ENCODE measurements around the gene INHBE. TPM values are rescaled to one million over a fixed set of nuclear protein-coding genes. Genes with fewer than 3 reads are reported as not detected.

The INHBE gene
- total RNA-seq, 1 experiment from 2014 or later, result 10.1 TPM

- Histone ChIP-seq H3K56ac (ENCODE audit: insufficient read length, low read depth, low read length) (no peak overlapping the region), H2BK5ac (ENCODE audit: insufficient read length, low read length) (no peak overlapping the region), H2BK15ac (ENCODE audit: low read depth, low read length) (no peak overlapping the region), H3K14ac (ENCODE audit: insufficient read depth, low read length) (no peak overlapping the region), H3K18ac (ENCODE audit: insufficient read length, low read depth, low read length) (no peak overlapping the region), H2AK5ac (ENCODE audit: insufficient read length, low read length) (no peak overlapping the region), H3K4me2 (ENCODE audit: insufficient read depth, insufficient read length, low read length) (no peak overlapping the region), H3K9me3 (ENCODE audit: control insufficient read depth, low read depth, low read length) (no peaks in the 10 kb centered on the region), H4K20me1 (ENCODE audit: control insufficient read depth, insufficient read depth, insufficient read length) (no peaks in the 10 kb centered on the region), H2BK120ac (ENCODE audit: low read depth, low read length, poor library complexity, severe bottlenecking) (no peak overlapping the region), H2BK12ac (ENCODE audit: insufficient read length, low read depth, low read length) (no peak overlapping the region), H3K4ac (ENCODE audit: low read depth, low read length) (no peak overlapping the region), H4K5ac (ENCODE audit: insufficient read length, low read depth, low read length) (no peak overlapping the region), H3K23ac (ENCODE audit: insufficient read length, low read depth, low read length) (no peak overlapping the region), H3K4me1 (ENCODE audit: insufficient read depth, low read length) (no peaks in the 10 kb centered on the region), H4K8ac (replicated peaks; ENCODE audit: insufficient read length, low read depth, low read length) (no peak overlapping the region), H3K27ac (ENCODE audit: insufficient read length, low read depth, low read length) (no peak overlapping the region), H3K27me3 (ENCODE audit: insufficient read depth, low read length) (no peaks in the 10 kb centered on the region), H3T11ph (ENCODE audit: low read length) (no peak overlapping the region), H2BK20ac (ENCODE audit: low read depth, low read length, poor library complexity, severe bottlenecking) (no peak overlapping the region), H3K9ac (ENCODE audit: extremely low read depth, insufficient read length, low read length) (no peak overlapping the region), H3K79me1 (ENCODE audit: insufficient read depth, low read depth, low read length, poor library complexity, severe bottlenecking) (no peaks in the 10 kb centered on the region), H3K79me2 (ENCODE audit: insufficient read depth, low read length) (no peaks in the 10 kb centered on the region), H4K91ac (ENCODE audit: insufficient read length, low read depth, low read length) (no peak overlapping the region), H2AFZ (ENCODE audit: low read length) (no peak overlapping the region), H3K23me2 (ENCODE audit: insufficient read length, low read depth, low read length, poor library complexity, severe bottlenecking) (no peaks in the 10 kb centered on the region)
- peaks cover 0 to 3% of the 10 kb centered on the region in 2 experiments; a peak in 1 of 5 replicates for H3K9me3 Mint-ChIP-seq
- TF ChIP-seq CTCF (conservative IDR thresholded peaks at IDR 0.05), result no peak
- H3K36me3 Mint-ChIP-seq (ENCODE audit: insufficient read depth in 1 of 3, low read depth in 3 of 3), result peaks cover 76 to 91% (median 81%) of the 10 kb centered on the region in 3 experiments
- H3K27me3 Mint-ChIP-seq (ENCODE audit: low read depth), result no peaks in the 10 kb centered on the region
- H3K4me3 Mint-ChIP-seq, result no peak overlapping the region
- H3K4me1 Mint-ChIP-seq, result peaks cover 0 to 2% of the 10 kb centered on the region in 2 experiments; a peak in 2 of 4 replicates
- no peak overlapping the region; a peak in 1 of 7 replicates for H3K27ac Mint-ChIP-seq
- DNase-seq, result no peak
- no CpG with 5 or more reads among the region's 4 CpGs for WGBS (ENCODE audit: extremely low coverage, insufficient read length, low lambda C conversion rate)
These were observed 43.5 kb downstream of the INHBE start for GRCh38 chr12:57498571-57498970.

Data from H9 (cell line).